ENCODE results near the gene VIPR1. TPM values are rescaled to one million over a fixed set of nuclear protein-coding genes. Genes with fewer than 3 reads are reported as not detected.

Gene VIPR1
- total RNA-seq, 1 experiment from 2014 or later: 9.4 TPM

DNA sequence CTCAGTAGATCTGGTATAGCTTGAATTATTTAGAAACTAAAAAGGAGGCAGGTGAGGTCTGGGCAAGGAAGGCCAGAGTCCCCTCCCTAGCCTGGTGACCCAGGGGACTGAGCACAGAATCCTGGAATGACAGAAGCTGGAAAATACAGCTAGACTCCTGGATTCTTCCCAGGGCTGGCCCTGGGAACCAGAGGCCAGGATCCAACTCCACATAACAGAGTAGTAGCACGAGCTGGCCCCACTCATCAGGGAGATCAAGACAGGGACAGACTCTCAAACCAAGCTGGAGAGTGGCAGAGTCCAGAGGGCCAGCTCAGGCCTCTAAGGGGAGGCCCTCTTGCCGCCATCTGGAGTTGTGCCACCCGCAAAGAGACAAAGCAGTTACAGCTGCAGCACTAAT is 10.7 kb downstream of the VIPR1 start:
- H3K4me3 Mint-ChIP-seq: no peak overlapping the region
- H3K9me3 Mint-ChIP-seq: no peaks in the 10 kb centered on the region
- ChIA-PET POLR2A (no interaction called here), CTCF (interaction anchor here (0.6 to 2.1 kb wide), 3 partner anchors 11 to 23 kb away, joined by 3 to 10 read pairs (median 6); partner anchors contain the start of gene VIPR1)
- no peak for ATAC-seq
- peaks cover 6% of the 10 kb centered on the region for H3K27me3 Mint-ChIP-seq (ENCODE audit: low read depth)
- TF ChIP-seq, protein P1, sequence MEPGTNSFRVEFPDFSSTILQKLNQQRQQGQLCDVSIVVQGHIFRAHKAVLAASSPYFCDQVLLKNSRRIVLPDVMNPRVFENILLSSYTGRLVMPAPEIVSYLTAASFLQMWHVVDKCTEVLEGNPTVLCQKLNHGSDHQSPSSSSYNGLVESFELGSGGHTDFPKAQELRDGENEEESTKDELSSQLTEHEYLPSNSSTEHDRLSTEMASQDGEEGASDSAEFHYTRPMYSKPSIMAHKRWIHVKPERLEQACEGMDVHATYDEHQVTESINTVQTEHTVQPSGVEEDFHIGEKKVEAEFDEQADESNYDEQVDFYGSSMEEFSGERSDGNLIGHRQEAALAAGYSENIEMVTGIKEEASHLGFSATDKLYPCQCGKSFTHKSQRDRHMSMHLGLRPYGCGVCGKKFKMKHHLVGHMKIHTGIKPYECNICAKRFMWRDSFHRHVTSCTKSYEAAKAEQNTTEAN (CRISPR knock-in tag; IDR thresholded peaks at IDR 0.05): no peak
- H3K27ac Mint-ChIP-seq: no peak overlapping the region
- DNase-seq (ENCODE audit: low spot score): no peak
- H3K36me3 Mint-ChIP-seq: no peaks in the 10 kb centered on the region
- H3K4me1 Mint-ChIP-seq: peaks cover 10% of the 10 kb centered on the region

DNA sequence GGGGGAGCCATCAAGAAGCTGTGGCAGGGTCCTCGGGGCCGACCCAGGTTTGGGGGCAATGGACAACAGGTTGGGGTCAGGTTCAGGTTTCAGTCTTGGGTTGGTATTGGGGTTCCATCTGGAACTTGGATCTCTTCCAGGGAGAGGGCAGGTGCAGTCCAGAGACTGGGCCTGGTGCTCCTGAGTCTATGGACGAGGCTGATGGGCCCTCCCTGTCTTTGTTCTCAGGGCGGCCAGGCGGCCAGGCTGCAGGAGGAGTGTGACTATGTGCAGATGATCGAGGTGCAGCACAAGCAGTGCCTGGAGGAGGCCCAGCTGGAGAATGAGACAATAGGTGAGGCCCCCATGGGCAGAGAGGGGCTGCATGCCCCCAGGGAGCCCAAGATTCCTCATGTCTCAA is 11.1 kb downstream of the VIPR1 start:
- POLR2A ChIA-PET: no interaction called here
- H3K27ac Mint-ChIP-seq: no peak overlapping the region
- no peaks in the 10 kb centered on the region for H3K9me3 Mint-ChIP-seq
- peaks cover 6% of the 10 kb centered on the region for H3K27me3 Mint-ChIP-seq (ENCODE audit: low read depth)
- H3K4me1 Mint-ChIP-seq: peaks cover 9% of the 10 kb centered on the region
- H3K36me3 Mint-ChIP-seq: no peaks in the 10 kb centered on the region
- no peak for ATAC-seq
- TF ChIP-seq, protein P2, sequence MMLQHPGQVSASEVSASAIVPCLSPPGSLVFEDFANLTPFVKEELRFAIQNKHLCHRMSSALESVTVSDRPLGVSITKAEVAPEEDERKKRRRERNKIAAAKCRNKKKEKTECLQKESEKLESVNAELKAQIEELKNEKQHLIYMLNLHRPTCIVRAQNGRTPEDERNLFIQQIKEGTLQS (CRISPR knock-in tag; conservative IDR thresholded peaks at IDR 0.05): no peak
- DNase-seq (ENCODE audit: low spot score): no peak
- CTCF ChIA-PET: interaction anchor here (0.6 to 2.1 kb wide), 4 partner anchors 11 to 186 kb away, joined by 3 to 10 read pairs (median 4); partner anchors contain the start of gene VIPR1
- no peak overlapping the region for H3K4me3 Mint-ChIP-seq

DNA sequence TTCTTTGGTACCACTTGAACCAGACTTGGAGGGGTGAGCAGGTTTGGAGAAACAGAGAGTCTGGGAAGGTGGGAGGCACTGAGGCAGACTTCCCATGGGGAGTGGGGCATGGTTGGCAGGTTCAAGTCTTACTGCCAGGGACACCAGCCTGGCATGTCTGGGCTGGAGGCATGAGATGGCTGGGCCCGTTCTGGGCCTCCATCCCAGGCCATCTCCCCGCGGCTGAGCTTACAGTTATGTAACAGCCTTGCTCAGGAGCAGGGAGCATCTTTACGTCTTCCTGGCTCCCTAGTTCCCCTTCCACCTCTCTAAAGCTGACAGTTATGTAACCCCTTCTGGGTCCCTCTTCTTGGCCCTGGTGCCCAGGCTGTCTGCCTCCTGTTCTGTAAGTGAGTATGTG is 12.4 kb downstream of the VIPR1 start:
- ChIA-PET POLR2A (no interaction called here), CTCF (interaction anchor here (1.6 kb wide), 1 partner anchor 25 kb away, joined by 5 read pairs; no protein-coding TSS in a partner anchor)
- H3K9me3 Mint-ChIP-seq: no peaks in the 10 kb centered on the region
- no peaks in the 10 kb centered on the region for H3K36me3 Mint-ChIP-seq
- TF ChIP-seq, protein P3, sequence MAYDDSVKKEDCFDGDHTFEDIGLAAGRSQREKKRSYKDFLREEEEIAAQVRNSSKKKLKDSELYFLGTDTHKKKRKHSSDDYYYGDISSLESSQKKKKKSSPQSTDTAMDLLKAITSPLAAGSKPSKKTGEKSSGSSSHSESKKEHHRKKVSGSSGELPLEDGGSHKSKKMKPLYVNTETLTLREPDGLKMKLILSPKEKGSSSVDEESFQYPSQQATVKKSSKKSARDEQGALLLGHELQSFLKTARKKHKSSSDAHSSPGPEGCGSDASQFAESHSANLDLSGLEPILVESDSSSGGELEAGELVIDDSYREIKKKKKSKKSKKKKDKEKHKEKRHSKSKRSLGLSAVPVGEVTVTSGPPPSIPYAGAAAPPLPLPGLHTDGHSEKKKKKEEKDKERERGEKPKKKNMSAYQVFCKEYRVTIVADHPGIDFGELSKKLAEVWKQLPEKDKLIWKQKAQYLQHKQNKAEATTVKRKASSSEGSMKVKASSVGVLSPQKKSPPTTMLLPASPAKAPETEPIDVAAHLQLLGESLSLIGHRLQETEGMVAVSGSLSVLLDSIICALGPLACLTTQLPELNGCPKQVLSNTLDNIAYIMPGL (CRISPR knock-in tag; IDR thresholded peaks at IDR 0.05): no peak
- TF ChIP-seq ZNF416 (CRISPR knock-in tag; IDR thresholded peaks at IDR 0.05) (no peak), NR2C2 (CRISPR knock-in tag; IDR thresholded peaks at IDR 0.05) (no peak), NR3C1 (CRISPR knock-in tag; conservative IDR thresholded peaks at IDR 0.05; ENCODE audit: low read depth) (no peak), SP1 (CRISPR knock-in tag; conservative IDR thresholded peaks at IDR 0.05) (no peak), TP53 (CRISPR knock-in tag; IDR thresholded peaks at IDR 0.05) (no peak), ZNF121 (CRISPR knock-in tag; IDR thresholded peaks at IDR 0.05) (no peak), NFATC4 (CRISPR knock-in tag; IDR thresholded peaks at IDR 0.05) (no peak), TEAD4 (CRISPR knock-in tag; IDR thresholded peaks at IDR 0.05) (no peak), ZNF423 (CRISPR knock-in tag; IDR thresholded peaks at IDR 0.05) (no peak), JUN (CRISPR knock-in tag; IDR thresholded peaks at IDR 0.05) (no peak)
- TF ChIP-seq, protein P4, sequence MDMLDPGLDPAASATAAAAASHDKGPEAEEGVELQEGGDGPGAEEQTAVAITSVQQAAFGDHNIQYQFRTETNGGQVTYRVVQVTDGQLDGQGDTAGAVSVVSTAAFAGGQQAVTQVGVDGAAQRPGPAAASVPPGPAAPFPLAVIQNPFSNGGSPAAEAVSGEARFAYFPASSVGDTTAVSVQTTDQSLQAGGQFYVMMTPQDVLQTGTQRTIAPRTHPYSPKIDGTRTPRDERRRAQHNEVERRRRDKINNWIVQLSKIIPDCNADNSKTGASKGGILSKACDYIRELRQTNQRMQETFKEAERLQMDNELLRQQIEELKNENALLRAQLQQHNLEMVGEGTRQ (CRISPR knock-in tag; IDR thresholded peaks at IDR 0.05): no peak
- TF ChIP-seq, protein P5, sequence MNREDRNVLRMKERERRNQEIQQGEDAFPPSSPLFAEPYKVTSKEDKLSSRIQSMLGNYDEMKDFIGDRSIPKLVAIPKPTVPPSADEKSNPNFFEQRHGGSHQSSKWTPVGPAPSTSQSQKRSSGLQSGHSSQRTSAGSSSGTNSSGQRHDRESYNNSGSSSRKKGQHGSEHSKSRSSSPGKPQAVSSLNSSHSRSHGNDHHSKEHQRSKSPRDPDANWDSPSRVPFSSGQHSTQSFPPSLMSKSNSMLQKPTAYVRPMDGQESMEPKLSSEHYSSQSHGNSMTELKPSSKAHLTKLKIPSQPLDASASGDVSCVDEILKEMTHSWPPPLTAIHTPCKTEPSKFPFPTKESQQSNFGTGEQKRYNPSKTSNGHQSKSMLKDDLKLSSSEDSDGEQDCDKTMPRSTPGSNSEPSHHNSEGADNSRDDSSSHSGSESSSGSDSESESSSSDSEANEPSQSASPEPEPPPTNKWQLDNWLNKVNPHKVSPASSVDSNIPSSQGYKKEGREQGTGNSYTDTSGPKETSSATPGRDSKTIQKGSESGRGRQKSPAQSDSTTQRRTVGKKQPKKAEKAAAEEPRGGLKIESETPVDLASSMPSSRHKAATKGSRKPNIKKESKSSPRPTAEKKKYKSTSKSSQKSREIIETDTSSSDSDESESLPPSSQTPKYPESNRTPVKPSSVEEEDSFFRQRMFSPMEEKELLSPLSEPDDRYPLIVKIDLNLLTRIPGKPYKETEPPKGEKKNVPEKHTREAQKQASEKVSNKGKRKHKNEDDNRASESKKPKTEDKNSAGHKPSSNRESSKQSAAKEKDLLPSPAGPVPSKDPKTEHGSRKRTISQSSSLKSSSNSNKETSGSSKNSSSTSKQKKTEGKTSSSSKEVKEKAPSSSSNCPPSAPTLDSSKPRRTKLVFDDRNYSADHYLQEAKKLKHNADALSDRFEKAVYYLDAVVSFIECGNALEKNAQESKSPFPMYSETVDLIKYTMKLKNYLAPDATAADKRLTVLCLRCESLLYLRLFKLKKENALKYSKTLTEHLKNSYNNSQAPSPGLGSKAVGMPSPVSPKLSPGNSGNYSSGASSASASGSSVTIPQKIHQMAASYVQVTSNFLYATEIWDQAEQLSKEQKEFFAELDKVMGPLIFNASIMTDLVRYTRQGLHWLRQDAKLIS (CRISPR knock-in tag; IDR thresholded peaks at IDR 0.05; ENCODE audit: borderline replicate concordance): no peak
- TF ChIP-seq, protein P6, sequence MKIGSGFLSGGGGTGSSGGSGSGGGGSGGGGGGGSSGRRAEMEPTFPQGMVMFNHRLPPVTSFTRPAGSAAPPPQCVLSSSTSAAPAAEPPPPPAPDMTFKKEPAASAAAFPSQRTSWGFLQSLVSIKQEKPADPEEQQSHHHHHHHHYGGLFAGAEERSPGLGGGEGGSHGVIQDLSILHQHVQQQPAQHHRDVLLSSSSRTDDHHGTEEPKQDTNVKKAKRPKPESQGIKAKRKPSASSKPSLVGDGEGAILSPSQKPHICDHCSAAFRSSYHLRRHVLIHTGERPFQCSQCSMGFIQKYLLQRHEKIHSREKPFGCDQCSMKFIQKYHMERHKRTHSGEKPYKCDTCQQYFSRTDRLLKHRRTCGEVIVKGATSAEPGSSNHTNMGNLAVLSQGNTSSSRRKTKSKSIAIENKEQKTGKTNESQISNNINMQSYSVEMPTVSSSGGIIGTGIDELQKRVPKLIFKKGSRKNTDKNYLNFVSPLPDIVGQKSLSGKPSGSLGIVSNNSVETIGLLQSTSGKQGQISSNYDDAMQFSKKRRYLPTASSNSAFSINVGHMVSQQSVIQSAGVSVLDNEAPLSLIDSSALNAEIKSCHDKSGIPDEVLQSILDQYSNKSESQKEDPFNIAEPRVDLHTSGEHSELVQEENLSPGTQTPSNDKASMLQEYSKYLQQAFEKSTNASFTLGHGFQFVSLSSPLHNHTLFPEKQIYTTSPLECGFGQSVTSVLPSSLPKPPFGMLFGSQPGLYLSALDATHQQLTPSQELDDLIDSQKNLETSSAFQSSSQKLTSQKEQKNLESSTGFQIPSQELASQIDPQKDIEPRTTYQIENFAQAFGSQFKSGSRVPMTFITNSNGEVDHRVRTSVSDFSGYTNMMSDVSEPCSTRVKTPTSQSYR (CRISPR knock-in tag; IDR thresholded peaks at IDR 0.05): no peak
- TF ChIP-seq, protein P7, sequence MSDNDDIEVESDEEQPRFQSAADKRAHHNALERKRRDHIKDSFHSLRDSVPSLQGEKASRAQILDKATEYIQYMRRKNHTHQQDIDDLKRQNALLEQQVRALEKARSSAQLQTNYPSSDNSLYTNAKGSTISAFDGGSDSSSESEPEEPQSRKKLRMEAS (CRISPR knock-in tag; IDR thresholded peaks at IDR 0.05): no peak
- TF ChIP-seq, protein P8, sequence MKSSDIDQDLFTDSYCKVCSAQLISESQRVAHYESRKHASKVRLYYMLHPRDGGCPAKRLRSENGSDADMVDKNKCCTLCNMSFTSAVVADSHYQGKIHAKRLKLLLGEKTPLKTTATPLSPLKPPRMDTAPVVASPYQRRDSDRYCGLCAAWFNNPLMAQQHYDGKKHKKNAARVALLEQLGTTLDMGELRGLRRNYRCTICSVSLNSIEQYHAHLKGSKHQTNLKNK (CRISPR knock-in tag; IDR thresholded peaks at IDR 0.05): no peak
- TF ChIP-seq, protein P9, sequence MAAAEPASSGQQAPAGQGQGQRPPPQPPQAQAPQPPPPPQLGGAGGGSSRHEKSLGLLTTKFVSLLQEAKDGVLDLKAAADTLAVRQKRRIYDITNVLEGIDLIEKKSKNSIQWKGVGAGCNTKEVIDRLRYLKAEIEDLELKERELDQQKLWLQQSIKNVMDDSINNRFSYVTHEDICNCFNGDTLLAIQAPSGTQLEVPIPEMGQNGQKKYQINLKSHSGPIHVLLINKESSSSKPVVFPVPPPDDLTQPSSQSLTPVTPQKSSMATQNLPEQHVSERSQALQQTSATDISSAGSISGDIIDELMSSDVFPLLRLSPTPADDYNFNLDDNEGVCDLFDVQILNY (CRISPR knock-in tag; IDR thresholded peaks at IDR 0.05): no peak
- no peak for ATAC-seq
- H3K27ac Mint-ChIP-seq: no peak overlapping the region
- 0 out of 2 replicates have a peak, but pooled peaks cover 5% of the 10 kb centered on the region for H3K4me1 Mint-ChIP-seq
- no peak for DNase-seq (ENCODE audit: low spot score)
- H3K27me3 Mint-ChIP-seq (ENCODE audit: low read depth): peaks cover 3% of the 10 kb centered on the region
- no peak overlapping the region for H3K4me3 Mint-ChIP-seq
